NCI-H1436 (cell line): ENCODE measurements around the gene EPB41L4A.

ENCODE experiments used
- DNase-seq: peaks from one replicate; lab custom pipeline; 2025; lab: John Stamatoyannopoulos, UW

EPB41L4A gene

DNA sequence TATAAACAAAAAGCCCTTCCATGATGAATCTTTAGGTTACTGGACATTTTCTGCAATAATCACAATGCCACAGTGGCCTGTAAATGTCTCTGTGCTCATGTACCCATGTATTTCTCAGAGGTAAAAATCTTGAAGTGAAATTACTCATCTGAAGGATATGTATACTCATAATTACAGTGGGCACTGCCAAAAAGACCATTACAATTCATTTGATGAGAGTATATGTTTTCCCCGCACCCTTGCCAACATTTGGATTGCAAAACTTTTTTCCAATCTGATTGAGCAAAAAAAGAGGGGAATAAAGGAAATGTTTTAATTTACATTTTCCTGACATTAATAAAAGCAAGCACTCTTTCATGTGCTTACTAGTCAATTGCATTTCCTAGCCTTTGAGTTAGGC lies 110.5 kb downstream of the EPB41L4A start:
- DNase-seq, result no peak

DNA sequence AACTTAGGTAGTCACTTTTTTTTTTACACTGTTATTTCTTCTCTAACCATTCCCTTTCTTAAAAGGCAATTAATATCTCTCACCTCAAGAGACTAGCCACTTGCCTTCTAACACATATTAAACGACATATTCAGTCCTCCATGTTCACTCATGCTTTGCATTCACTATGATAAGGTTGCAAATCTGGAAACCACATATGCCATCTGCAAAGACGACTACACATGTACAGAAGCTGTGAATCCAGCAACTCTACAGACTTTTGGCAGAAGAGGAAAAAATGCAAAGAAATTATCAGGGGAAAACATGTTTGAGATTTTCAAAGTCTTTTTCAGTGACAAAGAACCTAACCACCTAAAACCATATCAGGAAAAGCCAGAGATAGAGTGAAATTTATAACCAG lies 112.1 kb downstream of the EPB41L4A start:
- no peak for DNase-seq

GRCh38 chr5:112304743-112305142 lies 114.3 kb downstream of the EPB41L4A start:
- DNase-seq, result no peak

- no peak for DNase-seq
Observed at GRCh38 chr5:112303685-112304084, 115.4 kb downstream of the EPB41L4A start.

DNA sequence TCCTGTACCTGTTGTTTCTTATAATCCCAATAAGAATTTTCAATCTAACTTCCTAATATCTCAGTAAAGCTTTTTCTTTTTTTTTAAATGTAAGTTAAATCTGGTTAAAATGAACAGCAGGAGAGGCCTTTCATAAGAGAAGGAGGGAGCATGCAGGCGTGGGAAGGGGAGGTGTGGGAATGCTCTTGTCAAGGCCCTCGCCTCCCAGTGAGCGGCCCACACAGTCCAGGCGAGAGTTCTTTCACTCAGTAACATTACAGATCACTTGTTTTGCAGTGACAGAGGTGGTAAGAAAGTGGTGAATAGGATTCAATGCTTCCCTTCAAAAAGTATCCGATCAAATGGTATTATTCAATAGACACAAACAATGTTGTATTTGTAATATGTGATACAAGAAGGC lies 125.0 kb downstream of the EPB41L4A start:
- DNase-seq, result no peak

- DNase-seq, result no peak
Observed at GRCh38 chr5:112293587-112293986, 125.5 kb downstream of the EPB41L4A start.

- DNase-seq, result no peak
Observed at GRCh38 chr5:112290691-112291090, 128.4 kb downstream of the EPB41L4A start.

- no peak for DNase-seq
Observed at GRCh38 chr5:112289465-112289864, 129.6 kb downstream of the EPB41L4A start.

GRCh38 chr5:112283943-112284929 lies 134.8 kb downstream of the EPB41L4A start:
- no peak for DNase-seq

GRCh38 chr5:112283034-112283582 lies 136.0 kb downstream of the EPB41L4A start:
- DNase-seq, result no peak

- no peak for DNase-seq
Observed at GRCh38 chr5:112279082-112279481, 140.0 kb downstream of the EPB41L4A start.

DNA sequence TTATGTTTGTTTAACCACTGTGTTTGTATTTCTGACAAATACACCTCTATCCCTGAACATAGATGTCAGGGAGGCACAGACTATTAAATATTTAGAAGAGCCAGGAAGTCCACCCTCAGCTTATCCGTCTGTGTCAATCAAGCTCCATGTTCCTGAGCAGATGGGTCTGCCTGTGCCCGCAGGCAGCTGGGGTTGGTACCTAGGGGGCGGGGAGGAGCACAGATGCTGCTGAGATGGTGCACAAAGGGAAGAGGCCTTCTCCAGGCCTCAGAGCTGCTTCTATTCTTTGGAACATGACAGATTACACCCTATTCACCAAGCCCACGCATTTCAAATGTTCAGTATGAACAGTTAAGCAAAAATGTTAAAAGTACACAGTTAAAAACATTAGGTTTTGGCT lies 142.1 kb downstream of the EPB41L4A start:
- no peak for DNase-seq

GRCh38 chr5:112275671-112276070 lies 143.4 kb downstream of the EPB41L4A start:
- DNase-seq, result no peak

- no peak for DNase-seq
Observed at GRCh38 chr5:112270299-112271293, 148.5 kb downstream of the EPB41L4A start.

- DNase-seq, result no peak
Observed at GRCh38 chr5:112267231-112267630, 151.8 kb downstream of the EPB41L4A start.

DNA sequence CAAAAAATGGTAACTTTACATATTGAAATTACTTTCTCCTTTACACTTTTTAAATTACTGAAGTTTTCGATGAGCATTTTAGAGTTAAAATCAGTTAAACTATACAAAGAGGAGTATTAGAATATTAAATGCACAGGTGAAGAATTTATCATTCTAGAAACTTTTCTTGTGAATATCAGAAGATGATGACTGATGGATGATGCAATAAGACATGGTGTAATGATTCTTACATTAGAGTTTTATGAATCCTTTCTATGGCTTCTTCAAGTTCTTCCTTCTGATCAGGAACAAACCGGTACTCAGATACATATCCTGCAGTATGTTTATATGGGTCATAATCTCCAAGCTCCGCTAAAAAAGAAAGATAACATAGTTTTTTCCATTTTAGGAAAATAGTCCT lies 154.4 kb downstream of the EPB41L4A start:
- DNase-seq, result no peak

DNA sequence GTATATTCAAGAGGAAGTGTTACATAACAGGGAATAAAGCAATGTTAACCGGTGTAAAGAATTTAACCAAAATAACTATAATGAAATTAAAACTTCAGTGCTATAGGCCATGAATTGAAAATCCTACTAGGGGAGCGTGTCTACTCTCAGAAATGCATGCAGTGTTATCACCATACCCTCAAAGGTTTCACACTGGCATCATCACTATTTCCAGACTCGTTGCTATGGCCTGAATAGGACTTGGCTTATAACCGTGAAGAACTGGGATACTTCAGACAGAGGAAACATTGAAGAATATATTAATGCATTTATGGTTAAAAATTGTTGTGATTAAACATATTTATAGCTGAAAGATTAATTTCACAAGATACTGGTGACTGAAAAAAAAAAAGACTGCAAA lies 154.9 kb downstream of the EPB41L4A start:
- no peak for DNase-seq

GRCh38 chr5:112263469-112263868 lies 155.6 kb downstream of the EPB41L4A start:
- no peak for DNase-seq

DNA sequence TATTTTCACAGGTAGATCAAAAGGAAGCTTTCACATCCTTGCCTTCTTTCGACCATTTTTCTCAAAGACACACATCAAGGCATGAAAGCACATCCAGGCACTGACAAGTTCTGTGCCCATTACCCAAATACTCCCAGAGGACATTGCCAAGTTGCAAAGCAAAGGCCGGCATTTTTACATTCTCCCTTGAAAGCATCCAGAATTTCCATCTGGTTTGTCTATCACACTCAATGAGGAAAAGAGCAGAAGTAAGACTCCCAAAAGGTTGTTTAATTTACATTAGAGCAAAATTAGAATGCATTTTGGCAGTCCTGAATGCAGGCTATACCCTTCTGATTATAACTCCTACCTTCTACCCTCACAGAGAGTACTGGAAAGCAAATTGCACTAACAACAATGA lies 160.5 kb downstream of the EPB41L4A start:
- no peak for DNase-seq

DNA sequence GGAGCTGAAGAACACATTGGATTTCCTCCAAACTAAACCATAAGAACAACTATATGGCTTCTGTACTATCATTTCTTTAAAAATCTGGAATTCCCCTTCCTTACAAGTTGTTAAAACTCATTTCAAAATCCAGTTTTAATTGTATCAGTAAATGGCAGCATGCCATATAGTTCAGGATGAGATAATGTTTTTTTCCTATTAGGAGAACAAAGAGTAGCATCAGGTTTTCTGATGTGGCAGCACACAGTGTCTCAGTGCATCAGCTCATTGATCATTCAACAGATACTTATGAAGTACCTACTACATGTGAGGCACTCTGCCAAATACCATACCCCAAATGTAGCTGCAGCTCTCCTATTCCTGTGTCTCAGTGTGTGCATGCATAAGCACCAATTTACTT lies 161.1 kb downstream of the EPB41L4A start:
- DNase-seq, result no peak

DNA sequence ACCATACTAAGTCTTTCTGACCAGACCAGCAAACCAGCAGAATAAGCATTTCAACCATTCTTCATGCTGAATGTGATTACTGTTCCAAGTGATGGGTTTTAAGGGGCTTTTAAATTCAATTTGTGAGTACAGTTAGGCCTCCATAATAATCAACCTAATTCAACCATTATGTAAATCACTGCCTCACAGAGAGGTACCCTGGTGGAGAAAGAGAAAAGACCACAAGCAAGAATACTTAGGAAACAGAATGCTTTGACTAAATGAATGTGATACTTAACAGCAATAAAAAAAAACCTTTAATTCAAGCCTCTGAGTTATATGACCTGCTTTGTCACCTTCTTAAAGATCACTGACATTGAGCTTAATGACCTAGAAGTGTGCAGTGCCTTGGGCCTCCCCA lies 162.1 kb downstream of the EPB41L4A start:
- no peak for DNase-seq

DNA sequence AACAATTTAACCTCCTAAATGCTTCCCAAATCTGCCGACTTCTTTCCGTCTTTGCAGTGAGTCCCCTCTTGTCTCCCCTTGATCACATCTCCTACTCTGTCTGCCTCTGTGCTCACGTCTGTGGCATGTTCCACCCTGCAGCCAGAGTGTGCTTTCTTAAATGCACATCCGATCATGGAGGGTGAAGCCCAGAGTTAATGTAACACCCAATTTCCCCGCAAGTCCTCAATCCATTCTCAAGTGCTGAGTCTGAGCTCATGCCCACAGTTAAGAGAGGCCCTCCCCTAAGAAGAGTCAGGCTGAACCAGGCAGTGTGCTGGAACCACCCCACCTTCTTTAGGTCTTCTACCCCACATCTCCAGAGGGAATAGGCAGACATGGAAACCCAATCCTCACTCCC lies 164.8 kb downstream of the EPB41L4A start:
- DNase-seq, result no peak
